Measurements from ENCODE around the gene GRID2IP.

The GRID2IP gene

DNA sequence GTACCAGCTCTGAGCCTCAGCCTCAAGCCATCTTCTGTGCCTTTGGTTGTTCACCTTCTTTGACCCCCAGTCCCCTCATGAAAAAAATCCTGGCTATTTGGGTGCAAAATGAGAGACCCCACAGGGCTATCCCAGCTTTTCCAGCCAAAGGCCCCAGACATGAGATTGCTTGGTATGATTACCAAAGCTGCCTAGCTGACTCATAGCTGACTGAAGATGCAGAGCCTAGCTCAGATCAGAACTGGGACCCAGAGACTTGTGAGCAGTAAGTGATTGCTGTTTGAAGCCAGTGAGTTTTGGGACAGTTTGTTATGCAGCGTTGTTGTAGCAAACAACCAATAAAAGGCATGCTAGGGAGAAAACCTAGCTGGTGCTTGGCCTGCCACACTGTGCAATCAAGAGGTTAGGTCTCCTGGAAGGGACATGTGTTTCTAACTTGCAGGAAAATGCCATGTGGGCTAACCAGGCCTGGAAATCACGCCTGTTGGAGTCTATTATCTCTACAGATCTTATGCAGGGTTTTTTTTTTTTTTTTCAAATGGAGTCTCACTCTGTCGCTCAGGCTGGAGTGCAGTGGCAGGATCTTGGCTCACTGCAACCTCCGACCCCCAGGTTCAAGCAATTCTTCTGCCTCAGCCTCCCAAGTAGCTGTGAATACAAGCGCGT, 55.5 kb downstream of the GRID2IP start:
- no peak overlapping the region for H2AFZ ChIP-seq (ENCODE audit: low read depth, low read length, severe bottlenecking)

DNA sequence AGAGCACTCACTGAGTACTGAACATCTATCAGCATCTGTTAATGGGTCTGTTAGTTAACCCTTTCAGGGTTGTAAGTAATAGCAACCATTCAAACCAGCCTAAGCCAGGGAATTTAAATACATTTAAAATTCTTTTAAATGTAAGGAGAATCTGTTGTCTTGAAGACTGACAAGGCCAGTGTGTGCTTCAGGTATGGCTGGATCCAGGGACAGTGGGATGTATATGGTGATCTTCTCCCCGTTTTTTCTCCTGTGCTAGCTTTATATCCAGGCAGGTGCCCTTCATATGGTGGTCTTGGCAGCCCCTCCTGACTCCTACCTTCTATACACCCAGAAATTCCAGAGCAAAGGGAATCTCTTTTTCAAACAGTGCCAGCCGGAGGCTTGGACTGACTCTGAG, 56.9 kb downstream of the GRID2IP start:
- Histone ChIP-seq H3K36me3 (ENCODE audit: low read length) (no peaks in the 10 kb centered on the region), H2AFZ (ENCODE audit: low read depth, low read length, severe bottlenecking) (no peak overlapping the region), H3K27ac (ENCODE audit: low read depth, low read length) (no peak overlapping the region), H3K27me3 (ENCODE audit: low read length) (no peaks in the 10 kb centered on the region), H3K9ac (ENCODE audit: low read length) (no peak overlapping the region), H3F3A (ENCODE audit: insufficient read depth) (no peaks in the 10 kb centered on the region), H4K20me1 (ENCODE audit: low read depth, low read length) (no peaks in the 10 kb centered on the region), H3K4me3 (ENCODE audit: insufficient read depth, low read length, poor library complexity, severe bottlenecking) (no peak overlapping the region), H3K9me2 (replicated peaks; ENCODE audit: insufficient read depth, low read length) (no peaks in the 10 kb centered on the region), H3K4me2 (ENCODE audit: low read depth, low read length, poor library complexity, severe bottlenecking) (no peak overlapping the region), H3K79me2 (ENCODE audit: insufficient read depth, low read length) (no peaks in the 10 kb centered on the region), H3K9me3 (ENCODE audit: insufficient read depth, low read length) (no peaks in the 10 kb centered on the region)
- TF ChIP-seq, protein P1, sequence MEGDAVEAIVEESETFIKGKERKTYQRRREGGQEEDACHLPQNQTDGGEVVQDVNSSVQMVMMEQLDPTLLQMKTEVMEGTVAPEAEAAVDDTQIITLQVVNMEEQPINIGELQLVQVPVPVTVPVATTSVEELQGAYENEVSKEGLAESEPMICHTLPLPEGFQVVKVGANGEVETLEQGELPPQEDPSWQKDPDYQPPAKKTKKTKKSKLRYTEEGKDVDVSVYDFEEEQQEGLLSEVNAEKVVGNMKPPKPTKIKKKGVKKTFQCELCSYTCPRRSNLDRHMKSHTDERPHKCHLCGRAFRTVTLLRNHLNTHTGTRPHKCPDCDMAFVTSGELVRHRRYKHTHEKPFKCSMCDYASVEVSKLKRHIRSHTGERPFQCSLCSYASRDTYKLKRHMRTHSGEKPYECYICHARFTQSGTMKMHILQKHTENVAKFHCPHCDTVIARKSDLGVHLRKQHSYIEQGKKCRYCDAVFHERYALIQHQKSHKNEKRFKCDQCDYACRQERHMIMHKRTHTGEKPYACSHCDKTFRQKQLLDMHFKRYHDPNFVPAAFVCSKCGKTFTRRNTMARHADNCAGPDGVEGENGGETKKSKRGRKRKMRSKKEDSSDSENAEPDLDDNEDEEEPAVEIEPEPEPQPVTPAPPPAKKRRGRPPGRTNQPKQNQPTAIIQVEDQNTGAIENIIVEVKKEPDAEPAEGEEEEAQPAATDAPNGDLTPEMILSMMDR (IDR thresholded peaks at IDR 0.05; ENCODE audit: insufficient read depth, low read length, poor library complexity, severe bottlenecking), result no peak
- TF ChIP-seq EZH2phosphoT487 (conservative IDR thresholded peaks at IDR 0.05; ENCODE audit: low read length), result no peak

More for the DNA sequence above, 55.5 kb downstream of the GRID2IP start:
- H3K79me2 ChIP-seq (ENCODE audit: insufficient read depth, low read length), result no peaks in the 10 kb centered on the region
- H3K4me2 ChIP-seq (ENCODE audit: low read depth, low read length, poor library complexity, severe bottlenecking), result no peak overlapping the region
- H3K9me3 ChIP-seq (ENCODE audit: insufficient read depth, low read length), result no peaks in the 10 kb centered on the region
- no peaks in the 10 kb centered on the region for H3K27me3 ChIP-seq (ENCODE audit: low read length)
- H3K27ac ChIP-seq (ENCODE audit: low read depth, low read length), result no peak overlapping the region
- H3K9me2 ChIP-seq (replicated peaks; ENCODE audit: insufficient read depth, low read length), result no peaks in the 10 kb centered on the region
- H4K20me1 ChIP-seq (ENCODE audit: low read depth, low read length), result no peaks in the 10 kb centered on the region
- no peak overlapping the region for H3K4me3 ChIP-seq (ENCODE audit: insufficient read depth, low read length, poor library complexity, severe bottlenecking)
- TF ChIP-seq EZH2phosphoT487 (conservative IDR thresholded peaks at IDR 0.05; ENCODE audit: low read length), result no peak
- TF ChIP-seq, protein P1 (IDR thresholded peaks at IDR 0.05; ENCODE audit: insufficient read depth, low read length, poor library complexity, severe bottlenecking), result no peak
- H3F3A ChIP-seq (ENCODE audit: insufficient read depth), result no peaks in the 10 kb centered on the region
- no peak overlapping the region for H3K9ac ChIP-seq (ENCODE audit: low read length)
- H3K36me3 ChIP-seq (ENCODE audit: low read length), result no peaks in the 10 kb centered on the region

DNA sequence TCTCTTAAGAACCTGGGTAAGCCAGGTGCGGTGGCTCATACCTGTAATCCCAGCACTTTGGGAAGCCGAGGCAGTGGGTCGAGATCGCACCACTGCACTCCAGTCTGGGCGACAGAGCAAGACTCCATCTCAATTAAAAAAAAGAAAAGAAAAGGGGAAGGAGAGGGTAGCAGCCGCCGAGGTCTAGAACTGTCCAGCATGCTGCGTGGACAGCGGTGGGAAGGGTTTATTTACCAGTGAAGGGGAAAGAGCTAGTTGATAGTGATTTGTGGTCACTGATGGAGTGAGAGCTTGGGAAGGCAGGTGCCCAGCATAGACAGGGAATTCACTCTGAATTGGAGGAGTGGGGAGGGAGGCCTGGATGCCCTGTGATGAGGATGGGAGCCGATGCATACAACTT, 60.1 kb downstream of the GRID2IP start:
- H3K9ac ChIP-seq (ENCODE audit: low read length), result no peak overlapping the region
- no peak for TF ChIP-seq EZH2phosphoT487 (conservative IDR thresholded peaks at IDR 0.05; ENCODE audit: low read length)
- TF ChIP-seq, protein P1 (IDR thresholded peaks at IDR 0.05; ENCODE audit: insufficient read depth, low read length, poor library complexity, severe bottlenecking), result no peak
- H3K27me3 ChIP-seq (ENCODE audit: low read length), result no peaks in the 10 kb centered on the region
- no peaks in the 10 kb centered on the region for H3K9me2 ChIP-seq (replicated peaks; ENCODE audit: insufficient read depth, low read length)
- no peaks in the 10 kb centered on the region for H3F3A ChIP-seq (ENCODE audit: insufficient read depth)
- H3K27ac ChIP-seq (ENCODE audit: low read depth, low read length), result no peak overlapping the region
- H4K20me1 ChIP-seq (ENCODE audit: low read depth, low read length), result no peaks in the 10 kb centered on the region
- no peak overlapping the region for H2AFZ ChIP-seq (ENCODE audit: low read depth, low read length, severe bottlenecking)
- no peak overlapping the region for H3K4me2 ChIP-seq (ENCODE audit: low read depth, low read length, poor library complexity, severe bottlenecking)
- no peaks in the 10 kb centered on the region for H3K36me3 ChIP-seq (ENCODE audit: low read length)
- no peaks in the 10 kb centered on the region for H3K79me2 ChIP-seq (ENCODE audit: insufficient read depth, low read length)
- no peak overlapping the region for H3K4me3 ChIP-seq (ENCODE audit: insufficient read depth, low read length, poor library complexity, severe bottlenecking)
- H3K9me3 ChIP-seq (ENCODE audit: insufficient read depth, low read length), result no peaks in the 10 kb centered on the region

All from SU-DHL-6 (cell line).